Mesangial cell (primary cell): ENCODE data around the gene LHX8. TPM values are rescaled to one million over a fixed set of nuclear protein-coding genes. Genes with fewer than 3 reads are reported as not detected.

Source experiments
- total RNA-seq: library from RNA; depleted of rRNA; stranded (reverse); fragments of >200 nt; gene quantifications from 2 replicates; pipeline ENCODE4 v1.2.3, GENCODE V29; 2015

LHX8 gene
- not detected in 2 replicates for total RNA-seq

GRCh38 chr1:75133750-75134646, at the start of gene LHX8:
Gene LHX8 (plus strand): TSS chr1:75134388. CDS start chr1:75136615, 2,227 bp downstream.

